Endodermal cell (in vitro differentiated cells): ENCODE data around the gene GPR62. TPM values are rescaled to one million over a fixed set of nuclear protein-coding genes. Genes with fewer than 3 reads are reported as not detected.

ENCODE experiments used
- DNase-seq: peaks from one replicate; pipeline ENCODE4 v3.0.0-alpha.2; 2017
- H3K27ac ChIP-seq: 2 replicates; pipeline ENCODE4 v1.5.1; 2013; ENCODE audit warnings: mild to moderate bottlenecking, low read depth, low read length, moderate library complexity
- H3K27me3 ChIP-seq: 2 replicates; pipeline ENCODE4 v1.6.1; 2013; ENCODE audit warnings: mild to moderate bottlenecking, low read length, moderate library complexity; ENCODE audit not compliant: insufficient read depth, control insufficient read depth, poor library complexity, severe bottlenecking
- H3K36me3 ChIP-seq: 2 replicates; pipeline ENCODE4 v1.7.0; 2013; ENCODE audit warnings: mild to moderate bottlenecking, low read length, moderate library complexity; ENCODE audit not compliant: control insufficient read depth, insufficient read depth
- H3K4me1 ChIP-seq: one replicate; pipeline ENCODE4 v1.7.0; 2013; ENCODE audit warnings: low read length; ENCODE audit not compliant: control insufficient read depth, insufficient read depth
- H3K4me3 ChIP-seq: 2 replicates; pipeline ENCODE4 v1.5.1; 2013; ENCODE audit warnings: mild to moderate bottlenecking, low read length, moderate library complexity
- H3K9ac ChIP-seq: 2 replicates; pipeline ENCODE4 v1.6.1; 2013; ENCODE audit warnings: mild to moderate bottlenecking, low read length, moderate library complexity; ENCODE audit not compliant: poor library complexity, severe bottlenecking; ENCODE audit errors: extremely low read depth
- H3K9me3 ChIP-seq: 2 replicates; pipeline ENCODE4 v1.6.1; 2013; ENCODE audit warnings: mild to moderate bottlenecking, low read length, moderate library complexity; ENCODE audit not compliant: control insufficient read depth
- H3K27ac Mint-ChIP-seq: 2 replicates; pipeline ENCODE4 v1.8.0; 2020; ENCODE audit warnings: mixed read lengths
- H3K27me3 Mint-ChIP-seq: 2 replicates; pipeline ENCODE4 v1.8.0; 2021; ENCODE audit warnings: mild to moderate bottlenecking, mixed read lengths; ENCODE audit not compliant: insufficient read depth
- H3K36me3 Mint-ChIP-seq: 2 replicates; pipeline ENCODE4 v1.8.0; 2020; ENCODE audit warnings: low read depth, mixed read lengths
- H3K4me1 Mint-ChIP-seq: 2 replicates; pipeline ENCODE4 v1.8.0; 2020; ENCODE audit warnings: mixed read lengths
- H3K4me3 Mint-ChIP-seq: 2 replicates; pipeline ENCODE4 v1.8.0; 2020; ENCODE audit warnings: mild to moderate bottlenecking, moderate library complexity, mixed read lengths
- H3K9me3 Mint-ChIP-seq: 2 replicates; pipeline ENCODE4 v1.8.0; 2020; ENCODE audit warnings: mild to moderate bottlenecking, mixed read lengths
- CTCF ChIP-seq: fragments of 200-600 bp; sonication (generic); conservative IDR thresholded peaks from 2 replicates; pipeline ENCODE4 v1.5.0; 2021; ENCODE audit warnings: antibody characterized with exemption, mild to moderate bottlenecking
- WGBS, 2 experiments: methylation state at CpG; one replicate each; pipeline versions ENCODE4 v1.1.5 to v1.1.7; 2013; ENCODE audit warnings: missing lambda C conversion rate in 2 of 2, mixed read lengths in 1 of 2; ENCODE audit not compliant: insufficient coverage in 1 of 2, insufficient read length in 1 of 2; 5-methylcytosine and 5-hydroxymethylcytosine counted together
- total RNA-seq, 2 donors: library from RNA; stranded (reverse); fragmentation: NEBNext Ultra II Directional in 1 of 2; extraction: Animal tissue kit (Norgen Biotek cat#: 25700) in 1 of 2; gene quantifications; 2 replicates in 1 of 2; 3 replicates in 1 of 2; pipeline ENCODE4 v1.2.1, GENCODE V29; 2021

Gene GPR62
- total RNA-seq, 2 donors from 2014 or later = 0.40 to 0.44 TPM

- Mint-ChIP-seq H3K9me3 (no peaks in the 10 kb centered on the region), H3K36me3 (peaks cover 3% of the 10 kb centered on the region), H3K4me3 (peak overlapping the region; percentile 79), H3K27ac (peak overlapping the region; percentile 96), H3K27me3 (no peaks in the 10 kb centered on the region), H3K4me1 (peaks cover 44% of the 10 kb centered on the region)
- Histone ChIP-seq H3K27ac (peak overlapping the region; percentile 98), H3K36me3 (no peaks in the 10 kb centered on the region), H3K9me3 (no peaks in the 10 kb centered on the region), H3K4me3 (peak overlapping the region; percentile 82), H3K27me3 (no peaks in the 10 kb centered on the region), H3K9ac (peak overlapping the region; percentile 36), H3K4me1 (peaks cover 27% of the 10 kb centered on the region)
- peak; percentile 64 for DNase-seq
- WGBS, 2 experiments = 84 to 85% methylated on average over 5 to 6 of the region's 6 CpGs
- no peak for TF ChIP-seq CTCF
These were observed 13.9 kb downstream of the GPR62 start for GRCh38 chr3:51968883-51969678.

- Mint-ChIP-seq H3K36me3 (peaks cover 3% of the 10 kb centered on the region), H3K4me1 (peaks cover 48% of the 10 kb centered on the region), H3K9me3 (no peaks in the 10 kb centered on the region), H3K27me3 (no peaks in the 10 kb centered on the region), H3K4me3 (no peak overlapping the region), H3K27ac (peak overlapping the region; percentile 72)
- TF ChIP-seq CTCF = no peak
- Histone ChIP-seq H3K9me3 (no peaks in the 10 kb centered on the region), H3K27ac (no peak overlapping the region), H3K27me3 (no peaks in the 10 kb centered on the region), H3K4me3 (no peak overlapping the region), H3K9ac (no peak overlapping the region), H3K36me3 (no peaks in the 10 kb centered on the region), H3K4me1 (peaks cover 27% of the 10 kb centered on the region)
- DNase-seq = peak; percentile 37
- WGBS, 2 experiments = 91 to 95% methylated on average over 3 to 4 of the region's 4 CpGs
These were observed 14.7 kb downstream of the GPR62 start for GRCh38 chr3:51969841-51970240.

GRCh38 chr3:51970606-51971300 is 15.6 kb downstream of the GPR62 start:
- no peaks in the 10 kb centered on the region for H3K9me3 Mint-ChIP-seq
- Histone ChIP-seq H3K9me3 (no peaks in the 10 kb centered on the region), H3K27ac (no peak overlapping the region), H3K27me3 (no peaks in the 10 kb centered on the region), H3K4me1 (peaks cover 23% of the 10 kb centered on the region), H3K36me3 (no peaks in the 10 kb centered on the region), H3K9ac (no peak overlapping the region), H3K4me3 (no peak overlapping the region)
- H3K4me3 Mint-ChIP-seq = no peak overlapping the region
- peaks cover 3% of the 10 kb centered on the region for H3K36me3 Mint-ChIP-seq
- peak; percentile 53 for DNase-seq
- WGBS, 2 experiments = 88 to 91% methylated on average over 3 to 6 of the region's 6 CpGs
- TF ChIP-seq CTCF = no peak
- peaks cover 6% of the 10 kb centered on the region for H3K27me3 Mint-ChIP-seq
- H3K27ac Mint-ChIP-seq = peak overlapping the region; percentile 72
- H3K4me1 Mint-ChIP-seq = peaks cover 47% of the 10 kb centered on the region
